Measurements from ENCODE around the gene DAB1.

DAB1 gene

GRCh38 chr1:56985857-56986256, 438.0 kb downstream of the DAB1 start:
- DNase-seq (ENCODE audit: extremely low read depth, low read depth): no peak
- TF ChIP-seq CTCF (IDR thresholded peaks at IDR 0.05; ENCODE audit: low read depth, low read length): no peak

- DNase-seq (ENCODE audit: extremely low read depth, low read depth): no peak
- TF ChIP-seq CTCF (IDR thresholded peaks at IDR 0.05; ENCODE audit: low read depth, low read length): no peak
Observed at GRCh38 chr1:56983484-56983883, 440.4 kb downstream of the DAB1 start.

GRCh38 chr1:56979986-56980755, 443.7 kb downstream of the DAB1 start:
- no peak for TF ChIP-seq CTCF (IDR thresholded peaks at IDR 0.05; ENCODE audit: low read depth, low read length)

GRCh38 chr1:56978819-56979218, 445.0 kb downstream of the DAB1 start:
- DNase-seq (ENCODE audit: extremely low read depth, low read depth): no peak
- no peak for TF ChIP-seq CTCF (IDR thresholded peaks at IDR 0.05; ENCODE audit: low read depth, low read length)

More at GRCh38 chr1:56979986-56980755, 443.7 kb downstream of the DAB1 start:
- DNase-seq (ENCODE audit: extremely low read depth, low read depth): no peak

- TF ChIP-seq CTCF (IDR thresholded peaks at IDR 0.05; ENCODE audit: low read depth, low read length): peak; percentile 2; the same call in 1 of the 2 replicates
- DNase-seq (ENCODE audit: extremely low read depth, low read depth): no peak
Observed at GRCh38 chr1:56977910-56978309, 445.9 kb downstream of the DAB1 start.

- DNase-seq (ENCODE audit: extremely low read depth, low read depth): no peak
- no peak for TF ChIP-seq CTCF (IDR thresholded peaks at IDR 0.05; ENCODE audit: low read depth, low read length)
Observed at GRCh38 chr1:56975446-56975845, 448.4 kb downstream of the DAB1 start.

GRCh38 chr1:56973923-56974742, 449.7 kb downstream of the DAB1 start:
- no peak for DNase-seq (ENCODE audit: extremely low read depth, low read depth)
- no peak for TF ChIP-seq CTCF (IDR thresholded peaks at IDR 0.05; ENCODE audit: low read depth, low read length)
